GM23338 (cell line): Measurements from ENCODE around the gene TRDN. TPM values are rescaled to one million over a fixed set of nuclear protein-coding genes. Genes with fewer than 3 reads are reported as not detected.

ENCODE experiments used
- CREB1 ChIP-seq: fragments of 250-450 bp; sonication (Bioruptor Pico); IDR thresholded peaks from 2 replicates; pipeline ENCODE4 v1.5.0; 2020; ENCODE audit warnings: low read depth, mild to moderate bottlenecking, moderate library complexity
- EZH2 ChIP-seq: fragments of 200-600 bp; sonication (generic); IDR thresholded peaks from one replicate; pipeline ENCODE4 v1.8.0; 2017; ENCODE audit warnings: antibody characterized with exemption, mild to moderate bottlenecking, low read depth; ENCODE audit not compliant: unreplicated experiment
- JUNB ChIP-seq: IDR thresholded peaks from one replicate; pipeline ENCODE4 v1.6.1; 2016; ENCODE audit warnings: antibody characterized with exemption; ENCODE audit not compliant: unreplicated experiment
- NANOG ChIP-seq: IDR thresholded peaks from 2 replicates; pipeline ENCODE4 v1.6.1; 2016; ENCODE audit warnings: antibody characterized with exemption, borderline replicate concordance
- POLR2AphosphoS5 ChIP-seq: IDR thresholded peaks from 2 replicates; pipeline ENCODE4 v1.6.1; 2016; ENCODE audit warnings: antibody characterized with exemption, low read depth
- STAT1 ChIP-seq: IDR thresholded peaks from one replicate; pipeline ENCODE4 v1.6.1; 2016; ENCODE audit warnings: antibody characterized with exemption; ENCODE audit not compliant: unreplicated experiment
- ZNF114 ChIP-seq: fragments of 250-450 bp; sonication (Bioruptor Pico); IDR thresholded peaks from 2 replicates; pipeline ENCODE4 v1.5.0; 2020; ENCODE audit warnings: mild to moderate bottlenecking, moderate library complexity
- ZNF331 ChIP-seq: fragments of 250-450 bp; sonication (Bioruptor Pico); IDR thresholded peaks from 2 replicates; pipeline ENCODE4 v1.5.0; 2020; ENCODE audit warnings: low read depth, mild to moderate bottlenecking, moderate library complexity
- polyA plus RNA-seq: library from polyadenylated mRNA; unstranded; fragments of >200 nt; fragmentation: Nextera tagmentation; extraction: Ambion mirVana; gene quantifications from 2 replicates; pipeline ENCODE4 v1.2.1, GENCODE V29; 2016
- total RNA-seq: library from RNA; depleted of rRNA; stranded (reverse); fragments of >200 nt; shearing (Covaris generic); gene quantifications from 2 replicates; pipeline ENCODE4 v1.2.3, GENCODE V29; 2014
- TF ChIP-seq, protein P1 (sequence below): fragments of 250-450 bp; sonication (Bioruptor Pico); IDR thresholded peaks from 2 replicates; pipeline ENCODE4 v1.5.0; 2020; ENCODE audit warnings: mild to moderate bottlenecking, moderate library complexity
- TF ChIP-seq, protein P2 (sequence below), 2 experiments: fragments of 200-600 bp in 1 of 2; sonication (generic) in 1 of 2; conservative IDR thresholded peaks; 2 replicates each; pipeline versions ENCODE4 v1.5.1 to v1.6.1; 2016 to 2017; ENCODE audit warnings: antibody characterized with exemption in 2 of 2, low read depth in 2 of 2, mild to moderate bottlenecking in 2 of 2, moderate library complexity in 1 of 2
- TF ChIP-seq, protein P3 (sequence below): IDR thresholded peaks from 2 replicates; pipeline ENCODE4 v1.6.1; 2016; ENCODE audit warnings: antibody characterized with exemption

Gene TRDN
- total and polyA plus RNA-seq, 2 experiments from 2014 or later, result 35.5 to 137 TPM

DNA sequence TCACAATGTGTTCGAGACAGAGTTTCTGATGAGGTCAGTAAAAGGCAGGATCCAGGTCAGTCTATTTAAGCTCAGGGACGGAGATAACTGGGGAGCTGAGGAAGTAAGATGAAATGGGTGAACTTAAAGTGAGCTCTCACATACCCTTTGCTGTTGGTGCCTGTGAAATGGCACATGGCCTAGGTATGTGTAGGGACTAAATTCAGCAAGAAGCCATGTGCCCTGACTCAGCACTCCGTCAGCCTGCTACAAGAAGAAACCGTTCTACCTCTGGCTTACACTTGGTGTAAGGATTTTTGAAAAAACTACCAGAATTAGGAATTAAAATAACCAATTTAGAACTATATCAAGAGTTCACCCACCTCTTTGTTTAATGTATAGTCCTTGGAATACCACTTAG lies 41.1 kb upstream of the TRDN start (continued):
- TF ChIP-seq, protein P1, sequence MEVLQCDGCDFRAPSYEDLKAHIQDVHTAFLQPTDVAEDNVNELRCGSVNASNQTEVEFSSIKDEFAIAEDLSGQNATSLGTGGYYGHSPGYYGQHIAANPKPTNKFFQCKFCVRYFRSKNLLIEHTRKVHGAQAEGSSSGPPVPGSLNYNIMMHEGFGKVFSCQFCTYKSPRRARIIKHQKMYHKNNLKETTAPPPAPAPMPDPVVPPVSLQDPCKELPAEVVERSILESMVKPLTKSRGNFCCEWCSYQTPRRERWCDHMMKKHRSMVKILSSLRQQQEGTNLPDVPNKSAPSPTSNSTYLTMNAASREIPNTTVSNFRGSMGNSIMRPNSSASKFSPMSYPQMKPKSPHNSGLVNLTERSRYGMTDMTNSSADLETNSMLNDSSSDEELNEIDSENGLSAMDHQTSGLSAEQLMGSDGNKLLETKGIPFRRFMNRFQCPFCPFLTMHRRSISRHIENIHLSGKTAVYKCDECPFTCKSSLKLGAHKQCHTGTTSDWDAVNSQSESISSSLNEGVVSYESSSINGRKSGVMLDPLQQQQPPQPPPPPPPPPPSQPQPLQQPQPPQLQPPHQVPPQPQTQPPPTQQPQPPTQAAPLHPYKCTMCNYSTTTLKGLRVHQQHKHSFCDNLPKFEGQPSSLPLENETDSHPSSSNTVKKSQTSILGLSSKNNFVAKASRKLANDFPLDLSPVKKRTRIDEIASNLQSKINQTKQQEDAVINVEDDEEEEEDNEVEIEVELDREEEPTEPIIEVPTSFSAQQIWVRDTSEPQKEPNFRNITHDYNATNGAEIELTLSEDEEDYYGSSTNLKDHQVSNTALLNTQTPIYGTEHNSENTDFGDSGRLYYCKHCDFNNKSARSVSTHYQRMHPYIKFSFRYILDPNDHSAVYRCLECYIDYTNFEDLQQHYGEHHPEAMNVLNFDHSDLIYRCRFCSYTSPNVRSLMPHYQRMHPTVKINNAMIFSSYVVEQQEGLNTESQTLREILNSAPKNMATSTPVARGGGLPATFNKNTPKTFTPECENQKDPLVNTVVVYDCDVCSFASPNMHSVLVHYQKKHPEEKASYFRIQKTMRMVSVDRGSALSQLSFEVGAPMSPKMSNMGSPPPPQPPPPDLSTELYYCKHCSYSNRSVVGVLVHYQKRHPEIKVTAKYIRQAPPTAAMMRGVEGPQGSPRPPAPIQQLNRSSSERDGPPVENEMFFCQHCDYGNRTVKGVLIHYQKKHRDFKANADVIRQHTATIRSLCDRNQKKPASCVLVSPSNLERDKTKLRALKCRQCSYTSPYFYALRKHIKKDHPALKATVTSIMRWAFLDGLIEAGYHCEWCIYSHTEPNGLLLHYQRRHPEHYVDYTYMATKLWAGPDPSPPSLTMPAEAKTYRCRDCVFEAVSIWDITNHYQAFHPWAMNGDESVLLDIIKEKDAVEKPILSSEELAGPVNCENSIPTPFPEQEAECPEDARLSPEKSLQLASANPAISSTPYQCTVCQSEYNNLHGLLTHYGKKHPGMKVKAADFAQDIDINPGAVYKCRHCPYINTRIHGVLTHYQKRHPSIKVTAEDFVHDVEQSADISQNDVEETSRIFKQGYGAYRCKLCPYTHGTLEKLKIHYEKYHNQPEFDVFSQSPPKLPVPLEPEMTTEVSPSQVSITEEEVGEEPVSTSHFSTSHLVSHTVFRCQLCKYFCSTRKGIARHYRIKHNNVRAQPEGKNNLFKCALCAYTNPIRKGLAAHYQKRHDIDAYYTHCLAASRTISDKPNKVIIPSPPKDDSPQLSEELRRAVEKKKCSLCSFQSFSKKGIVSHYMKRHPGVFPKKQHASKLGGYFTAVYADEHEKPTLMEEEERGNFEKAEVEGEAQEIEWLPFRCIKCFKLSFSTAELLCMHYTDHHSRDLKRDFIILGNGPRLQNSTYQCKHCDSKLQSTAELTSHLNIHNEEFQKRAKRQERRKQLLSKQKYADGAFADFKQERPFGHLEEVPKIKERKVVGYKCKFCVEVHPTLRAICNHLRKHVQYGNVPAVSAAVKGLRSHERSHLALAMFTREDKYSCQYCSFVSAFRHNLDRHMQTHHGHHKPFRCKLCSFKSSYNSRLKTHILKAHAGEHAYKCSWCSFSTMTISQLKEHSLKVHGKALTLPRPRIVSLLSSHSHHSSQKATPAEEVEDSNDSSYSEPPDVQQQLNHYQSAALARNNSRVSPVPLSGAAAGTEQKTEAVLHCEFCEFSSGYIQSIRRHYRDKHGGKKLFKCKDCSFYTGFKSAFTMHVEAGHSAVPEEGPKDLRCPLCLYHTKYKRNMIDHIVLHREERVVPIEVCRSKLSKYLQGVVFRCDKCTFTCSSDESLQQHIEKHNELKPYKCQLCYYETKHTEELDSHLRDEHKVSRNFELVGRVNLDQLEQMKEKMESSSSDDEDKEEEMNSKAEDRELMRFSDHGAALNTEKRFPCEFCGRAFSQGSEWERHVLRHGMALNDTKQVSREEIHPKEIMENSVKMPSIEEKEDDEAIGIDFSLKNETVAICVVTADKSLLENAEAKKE, result no peak
- TF ChIP-seq ZNF331 (CRISPR knock-in tag) (no peak), POLR2AphosphoS5 (no peak), ZNF114 (CRISPR knock-in tag) (no peak), NANOG (no peak), STAT1 (no peak), CREB1 (CRISPR knock-in tag) (no peak), EZH2 (no peak), JUNB (no peak)
- TF ChIP-seq, protein P2, sequence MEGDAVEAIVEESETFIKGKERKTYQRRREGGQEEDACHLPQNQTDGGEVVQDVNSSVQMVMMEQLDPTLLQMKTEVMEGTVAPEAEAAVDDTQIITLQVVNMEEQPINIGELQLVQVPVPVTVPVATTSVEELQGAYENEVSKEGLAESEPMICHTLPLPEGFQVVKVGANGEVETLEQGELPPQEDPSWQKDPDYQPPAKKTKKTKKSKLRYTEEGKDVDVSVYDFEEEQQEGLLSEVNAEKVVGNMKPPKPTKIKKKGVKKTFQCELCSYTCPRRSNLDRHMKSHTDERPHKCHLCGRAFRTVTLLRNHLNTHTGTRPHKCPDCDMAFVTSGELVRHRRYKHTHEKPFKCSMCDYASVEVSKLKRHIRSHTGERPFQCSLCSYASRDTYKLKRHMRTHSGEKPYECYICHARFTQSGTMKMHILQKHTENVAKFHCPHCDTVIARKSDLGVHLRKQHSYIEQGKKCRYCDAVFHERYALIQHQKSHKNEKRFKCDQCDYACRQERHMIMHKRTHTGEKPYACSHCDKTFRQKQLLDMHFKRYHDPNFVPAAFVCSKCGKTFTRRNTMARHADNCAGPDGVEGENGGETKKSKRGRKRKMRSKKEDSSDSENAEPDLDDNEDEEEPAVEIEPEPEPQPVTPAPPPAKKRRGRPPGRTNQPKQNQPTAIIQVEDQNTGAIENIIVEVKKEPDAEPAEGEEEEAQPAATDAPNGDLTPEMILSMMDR (conservative IDR thresholded peaks at IDR 0.05; ENCODE audit: low read depth in 2 of 2), result no peak
- TF ChIP-seq, protein P3, sequence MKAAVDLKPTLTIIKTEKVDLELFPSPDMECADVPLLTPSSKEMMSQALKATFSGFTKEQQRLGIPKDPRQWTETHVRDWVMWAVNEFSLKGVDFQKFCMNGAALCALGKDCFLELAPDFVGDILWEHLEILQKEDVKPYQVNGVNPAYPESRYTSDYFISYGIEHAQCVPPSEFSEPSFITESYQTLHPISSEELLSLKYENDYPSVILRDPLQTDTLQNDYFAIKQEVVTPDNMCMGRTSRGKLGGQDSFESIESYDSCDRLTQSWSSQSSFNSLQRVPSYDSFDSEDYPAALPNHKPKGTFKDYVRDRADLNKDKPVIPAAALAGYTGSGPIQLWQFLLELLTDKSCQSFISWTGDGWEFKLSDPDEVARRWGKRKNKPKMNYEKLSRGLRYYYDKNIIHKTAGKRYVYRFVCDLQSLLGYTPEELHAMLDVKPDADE, result no peak
